Measurements from ENCODE around the gene OXSR1.
A peak's percentile ranks its signal among the peaks of the same experiment; 100 is the strongest.
"Not testable (repeated sequence)": the region's sequence is repeated elsewhere in the genome, so short reads cannot be mapped to it uniquely, and the experiment has no call there.

OXSR1 gene

DNA sequence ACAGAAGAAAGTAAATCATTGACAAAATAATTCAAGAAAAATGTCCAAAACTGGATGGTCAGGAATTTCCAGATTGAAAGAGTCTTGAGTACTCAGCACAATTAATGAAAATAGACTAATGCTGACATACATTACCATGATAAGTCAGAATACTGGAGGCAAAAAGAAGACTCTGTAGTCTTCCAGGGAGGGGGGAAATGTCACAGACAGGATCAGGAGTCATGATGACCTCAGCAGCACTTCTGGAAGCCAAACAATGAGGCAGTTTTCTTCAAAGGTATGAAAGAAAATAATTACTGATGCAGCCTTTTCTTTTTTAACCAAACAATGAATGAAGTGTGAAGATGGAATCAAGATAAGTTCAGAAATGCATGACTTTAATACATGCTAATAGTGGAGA is 70.1 kb downstream of the OXSR1 start:
- no peak for DNase-seq

DNA sequence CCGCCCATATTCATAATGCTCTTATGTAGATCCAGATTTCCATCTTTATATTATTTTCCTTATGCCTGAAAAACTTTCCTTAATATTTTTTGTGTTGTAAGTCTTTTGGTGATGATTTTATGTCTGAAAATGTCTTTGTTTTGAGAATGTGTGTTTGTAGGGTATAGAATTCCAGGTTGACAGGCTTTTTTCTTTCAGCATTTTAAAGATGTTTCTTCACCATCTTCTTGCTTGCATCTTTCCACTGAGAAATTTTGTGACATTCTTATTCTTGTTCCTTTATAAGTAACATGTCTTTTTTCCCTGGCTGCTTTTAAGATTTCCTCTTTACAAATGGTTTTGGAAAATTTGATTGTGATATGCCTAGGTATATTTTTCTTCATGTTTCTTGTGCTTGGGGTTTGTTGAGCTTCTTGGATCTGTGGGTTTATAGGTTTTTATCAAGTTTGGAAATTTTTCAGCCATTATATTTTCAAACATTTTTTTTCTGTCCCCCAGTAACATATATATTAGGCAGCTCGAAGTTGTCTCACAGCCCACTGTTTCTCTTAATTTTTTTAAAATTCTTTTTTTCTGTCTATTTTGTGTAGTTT is 73.2 kb downstream of the OXSR1 start:
- DNase-seq: no peak

DNA sequence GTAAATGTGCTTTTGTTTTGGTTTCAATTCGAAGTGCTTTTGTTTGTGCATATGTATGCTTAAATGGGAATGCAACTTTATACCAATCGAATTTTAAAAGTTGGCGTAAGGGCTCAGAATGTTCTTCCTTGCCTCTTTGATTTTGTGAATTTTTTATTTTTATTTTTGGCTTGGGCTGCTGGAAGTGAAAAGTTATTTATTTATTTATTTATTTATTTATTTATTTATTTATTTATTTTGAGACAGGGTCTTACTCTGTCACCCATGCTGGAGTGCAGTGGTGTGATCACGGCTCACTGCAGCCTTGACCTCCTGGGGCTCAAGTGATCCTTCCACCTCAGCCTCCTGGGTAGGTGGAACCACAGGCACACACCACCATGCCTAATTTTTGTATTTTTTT is 77.5 kb downstream of the OXSR1 start:
- DNase-seq: not testable (repeated sequence)

DNA sequence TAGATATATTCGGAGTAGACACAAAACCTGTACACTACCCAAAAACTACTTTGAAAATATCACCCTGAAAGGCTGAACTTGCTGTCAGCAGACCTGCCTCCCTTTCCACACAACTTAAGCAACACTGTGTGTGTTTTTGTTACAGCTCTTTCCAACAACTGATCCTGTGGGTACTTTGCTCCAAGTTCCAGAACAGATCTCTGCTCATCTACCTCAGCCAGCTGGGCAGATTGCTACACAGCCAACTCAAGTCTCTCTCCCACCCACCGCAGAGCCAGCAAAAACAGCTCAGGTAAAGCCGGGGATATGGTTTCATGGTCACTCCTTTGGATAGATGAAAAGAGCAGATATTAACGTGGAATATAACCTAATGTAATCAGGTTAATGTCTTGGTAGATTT is 80.6 kb downstream of the OXSR1 start:
- no peak for DNase-seq

DNA sequence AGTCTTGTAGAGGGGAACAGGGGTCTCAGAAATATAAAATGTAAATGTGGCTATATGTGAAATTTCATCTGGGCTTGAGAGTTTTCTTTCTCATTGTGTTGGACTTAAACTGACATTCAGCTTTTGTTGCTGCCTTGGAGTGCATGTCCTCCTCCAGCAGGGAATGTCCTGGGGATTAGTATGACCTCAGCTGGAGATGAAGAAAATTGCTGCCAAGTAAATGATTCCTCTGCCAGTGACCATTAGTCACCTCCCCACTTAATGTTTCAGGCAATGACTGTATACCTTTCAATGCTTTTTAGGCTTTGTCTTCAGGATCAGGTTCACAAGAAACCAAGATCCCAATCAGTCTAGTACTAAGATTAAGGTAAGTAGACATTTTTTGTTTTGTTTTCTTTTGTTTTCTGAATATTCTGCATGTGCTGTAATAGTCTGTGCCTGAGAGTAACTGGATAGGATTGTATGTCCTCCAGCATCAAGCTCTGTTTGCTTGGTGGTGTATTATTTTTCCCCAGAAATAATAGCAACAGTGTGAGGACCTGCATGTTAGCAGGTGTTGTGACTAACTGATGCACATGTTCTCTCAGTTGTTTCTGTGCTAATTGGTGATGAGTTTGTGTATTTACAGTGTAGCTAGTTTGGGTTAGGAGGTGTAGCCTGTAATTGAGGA is 82.2 kb downstream of the OXSR1 start:
- DNase-seq: no peak

DNA sequence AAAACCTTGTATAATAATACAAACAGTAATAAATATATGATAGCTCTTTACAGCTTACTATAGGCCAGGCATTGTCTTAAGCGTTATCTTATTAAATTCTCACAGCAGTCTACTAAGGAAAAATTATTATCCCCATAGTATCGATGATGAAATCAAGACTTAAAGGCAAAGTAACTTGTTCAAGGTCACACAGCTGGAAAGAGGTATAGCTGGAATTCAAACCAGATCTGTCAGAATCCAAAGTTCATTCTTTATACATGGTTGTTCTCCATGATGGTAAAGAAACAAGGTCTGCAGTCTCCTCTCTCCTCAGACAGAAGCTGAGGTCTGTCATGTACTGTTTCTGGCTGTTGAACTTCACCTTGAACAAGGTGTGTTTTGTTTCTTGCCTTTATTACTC is 84.9 kb downstream of the OXSR1 start:
- DNase-seq: no peak

DNA sequence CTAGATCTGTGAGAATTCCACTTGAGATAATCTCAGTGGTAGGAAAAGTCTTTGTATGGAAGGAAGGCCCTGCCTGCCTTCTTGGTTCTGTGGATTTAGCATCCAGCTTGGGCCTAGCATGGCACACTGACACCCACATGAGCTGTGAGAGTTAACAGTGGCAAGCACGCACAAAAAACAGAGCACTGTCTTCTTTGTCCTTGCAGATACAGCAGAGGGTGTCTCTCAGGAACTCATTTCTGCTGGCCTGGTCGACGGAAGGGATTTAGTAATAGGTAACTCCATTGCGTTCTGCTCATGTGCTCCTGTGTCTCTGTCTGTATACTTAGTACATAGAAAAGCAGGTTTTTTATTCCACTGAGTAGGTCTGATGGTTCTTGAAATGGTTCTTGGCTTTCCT is 85.9 kb downstream of the OXSR1 start:
- no peak for DNase-seq

DNA sequence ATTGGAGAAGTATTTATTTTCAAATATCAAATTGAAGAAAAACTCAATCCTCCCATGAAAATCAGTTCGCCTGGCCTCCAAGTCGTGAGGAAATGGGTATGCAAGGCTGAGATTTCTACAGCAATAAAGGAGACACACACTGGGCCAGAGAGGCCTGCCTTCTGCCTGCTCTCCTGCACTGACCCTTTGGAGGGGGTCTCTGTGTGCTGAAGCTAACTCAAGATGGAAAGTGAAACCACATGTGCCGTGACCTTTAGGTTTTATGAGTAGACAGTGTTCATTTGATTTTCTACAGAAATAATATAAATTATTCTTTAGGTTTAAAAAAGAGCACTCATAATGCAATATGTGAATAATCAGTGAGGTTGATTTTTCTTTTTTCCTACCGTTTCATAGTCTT is 88.4 kb downstream of the OXSR1 start:
- no peak for DNase-seq

DNA sequence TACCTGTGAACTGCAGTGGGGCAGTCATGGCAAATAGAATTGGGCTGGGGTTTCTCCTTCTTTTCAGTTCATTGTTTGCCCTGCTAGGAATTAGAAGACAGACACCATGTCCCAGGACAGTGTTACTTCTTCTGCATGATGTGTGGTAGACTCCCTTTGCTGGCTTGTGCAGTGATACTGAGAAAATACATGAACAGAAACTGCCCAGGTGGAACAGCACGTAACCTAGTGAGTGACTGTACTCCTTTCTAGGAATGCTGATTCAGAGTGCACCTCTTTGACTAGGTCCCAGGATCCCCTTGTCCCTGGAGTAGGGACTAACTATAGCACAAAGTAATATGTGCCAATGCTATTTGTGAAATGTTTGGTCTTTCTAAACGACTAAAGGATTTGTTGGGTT is 89.5 kb downstream of the OXSR1 start:
- peak; percentile 6 for DNase-seq

DNA sequence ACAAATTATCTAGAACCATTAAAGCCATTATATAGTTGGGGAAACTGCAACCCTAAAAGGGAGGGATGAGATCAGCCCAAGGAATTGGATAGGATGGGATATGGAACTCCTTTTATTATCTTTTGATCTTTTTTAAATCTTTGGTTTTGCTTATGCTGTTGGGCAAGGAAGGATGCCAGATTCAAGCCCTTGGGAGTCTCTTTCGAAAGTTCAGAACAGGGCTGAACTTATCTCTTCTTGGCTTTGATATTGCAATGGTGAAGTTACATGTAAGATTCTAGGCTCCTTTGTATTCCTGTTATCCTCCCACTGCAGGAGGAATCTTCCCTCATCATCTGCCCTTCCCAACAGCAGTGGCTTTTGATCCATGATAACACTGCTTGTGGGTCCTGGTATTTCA is 90.3 kb downstream of the OXSR1 start:
- DNase-seq: no peak

DNA sequence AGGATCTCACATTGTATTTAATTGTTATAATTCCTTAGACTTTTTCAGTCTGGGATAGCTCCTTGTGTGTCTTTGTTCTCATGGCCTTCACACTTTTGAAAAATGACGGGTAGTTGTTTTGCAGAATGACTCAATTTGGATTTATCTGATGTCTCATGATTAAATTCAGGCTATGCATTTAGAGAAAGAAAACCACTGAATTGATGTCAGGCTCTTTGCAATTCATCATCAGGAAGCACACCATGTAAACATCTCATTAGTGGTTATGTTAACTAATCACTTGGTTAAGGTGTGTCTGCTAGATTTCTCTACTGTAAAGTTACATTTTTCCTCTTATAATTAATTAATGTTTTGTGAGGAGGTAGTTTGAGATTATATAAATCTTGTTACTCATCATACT is 92.2 kb downstream of the OXSR1 start:
- DNase-seq: no peak

DNA sequence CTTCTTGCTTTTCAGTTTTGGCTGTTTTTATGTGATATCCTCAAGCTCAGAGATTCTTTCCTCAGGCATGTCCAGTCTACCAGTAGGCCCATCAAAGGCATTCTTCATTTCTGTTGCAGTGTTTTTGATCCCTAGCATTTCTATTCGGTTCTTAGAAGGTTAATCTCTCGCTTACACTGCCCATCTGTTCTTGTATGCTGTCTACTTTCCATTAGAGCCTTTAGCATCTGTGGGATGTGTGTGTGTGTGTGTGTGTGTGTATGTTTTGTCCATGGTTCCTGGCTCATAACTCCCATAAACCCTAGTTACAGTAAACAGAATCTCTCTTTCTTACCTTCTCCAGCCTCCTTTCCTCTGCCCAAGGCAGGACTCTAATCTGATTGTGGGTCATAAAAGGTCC is 95.1 kb downstream of the OXSR1 start:
- DNase-seq: no peak

DNA sequence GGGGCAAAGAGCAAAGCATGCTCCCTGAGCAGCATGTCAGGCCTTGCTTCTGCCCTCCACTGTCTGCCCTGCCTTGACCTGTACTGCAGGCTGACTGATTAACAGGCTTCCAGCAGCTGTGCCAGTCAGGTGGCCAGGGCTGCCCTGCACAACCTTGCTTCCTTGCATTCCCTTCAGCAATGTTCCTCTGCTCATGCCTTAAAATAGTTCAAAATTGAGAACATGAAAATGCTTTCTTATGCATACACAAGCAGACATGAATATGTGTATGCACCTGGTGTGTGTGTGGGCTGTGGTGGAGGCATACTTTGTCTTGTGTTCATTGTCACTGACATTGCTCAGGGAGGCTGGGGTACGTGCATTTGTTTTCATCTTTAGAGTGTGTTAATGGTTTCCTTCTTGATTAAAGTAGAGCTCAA is 99.0 kb downstream of the OXSR1 start:
- no peak for DNase-seq

DNA sequence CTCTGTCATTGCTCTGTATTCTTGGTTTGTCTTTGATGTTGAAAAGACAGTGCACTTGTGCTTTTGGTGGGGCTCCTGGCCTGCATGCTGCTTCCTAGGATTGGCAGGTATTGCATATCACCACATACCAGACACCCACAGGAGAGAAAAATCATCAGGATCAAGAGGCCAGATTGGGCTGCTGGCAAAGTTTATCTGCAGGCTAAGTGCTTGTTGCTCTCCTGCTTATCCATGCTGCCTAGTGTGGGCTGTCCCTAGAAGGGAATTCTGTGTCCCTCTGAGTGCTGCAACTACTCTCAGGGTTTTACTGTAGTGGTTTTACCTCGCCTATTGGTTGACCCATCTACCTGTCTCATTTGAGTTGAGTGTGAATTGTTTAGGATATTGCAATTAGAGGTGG is 99.4 kb downstream of the OXSR1 start:
- no peak for DNase-seq

DNA sequence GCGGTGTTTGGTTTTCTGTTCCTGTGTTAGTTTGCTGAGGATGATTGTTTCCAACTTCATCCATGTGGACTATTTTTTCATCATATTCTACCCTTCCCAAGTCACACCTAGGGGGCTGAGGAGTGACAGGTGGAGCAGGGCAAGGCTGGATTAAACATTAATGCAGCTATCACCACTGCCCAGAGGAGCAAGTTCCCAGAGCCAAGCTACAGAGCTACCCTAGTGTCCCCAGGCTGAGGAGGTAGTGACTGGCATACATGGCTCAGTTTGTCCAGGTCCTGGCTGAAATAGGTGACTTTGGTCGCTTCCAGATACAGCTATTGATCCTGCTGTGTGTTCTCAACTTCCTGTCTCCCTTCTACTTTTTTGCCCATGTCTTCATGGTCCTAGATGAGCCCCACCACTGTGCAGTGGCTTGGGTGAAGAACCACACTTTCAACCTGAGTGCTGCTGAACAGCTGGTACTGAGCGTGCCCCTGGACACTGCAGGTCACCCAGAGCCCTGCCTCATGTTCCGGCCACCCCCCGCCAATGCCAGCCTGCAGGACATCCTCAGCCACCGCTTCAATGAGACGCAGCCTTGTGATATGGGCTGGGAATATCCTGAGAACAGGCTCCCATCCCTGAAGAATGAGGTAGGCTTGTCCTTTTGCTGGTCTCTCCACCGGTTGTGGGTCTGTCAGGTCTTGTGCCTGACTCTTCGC is 100.4 kb downstream of the OXSR1 start, which contains the start of gene SLC22A13:
Gene SLC22A13, plus strand, starts transcription at position 209 of the 704 bp plus-strand sequence. Its CDS starts 49 bp downstream, at position 258.
- no peak for DNase-seq

DNA sequence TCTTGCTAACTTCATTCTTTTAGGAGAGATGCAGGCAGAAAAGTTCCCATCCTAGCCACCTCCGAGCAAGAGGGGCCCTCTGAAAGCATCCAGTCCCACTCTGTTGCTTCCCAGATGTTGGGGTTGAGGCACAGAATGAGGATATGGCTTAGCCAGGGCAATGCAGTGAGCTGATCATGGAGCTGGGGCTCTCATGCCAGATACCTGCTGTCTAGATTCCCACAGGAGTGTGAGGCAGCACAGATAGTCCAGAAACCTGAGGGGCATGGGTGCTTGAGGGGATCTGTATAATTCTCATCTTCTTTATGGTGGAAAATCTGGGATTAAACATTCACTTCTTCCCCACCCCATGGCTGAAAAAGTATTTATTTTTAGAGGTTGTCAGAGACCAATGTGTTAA is 101.5 kb downstream of the OXSR1 start:
- no peak for DNase-seq

DNA sequence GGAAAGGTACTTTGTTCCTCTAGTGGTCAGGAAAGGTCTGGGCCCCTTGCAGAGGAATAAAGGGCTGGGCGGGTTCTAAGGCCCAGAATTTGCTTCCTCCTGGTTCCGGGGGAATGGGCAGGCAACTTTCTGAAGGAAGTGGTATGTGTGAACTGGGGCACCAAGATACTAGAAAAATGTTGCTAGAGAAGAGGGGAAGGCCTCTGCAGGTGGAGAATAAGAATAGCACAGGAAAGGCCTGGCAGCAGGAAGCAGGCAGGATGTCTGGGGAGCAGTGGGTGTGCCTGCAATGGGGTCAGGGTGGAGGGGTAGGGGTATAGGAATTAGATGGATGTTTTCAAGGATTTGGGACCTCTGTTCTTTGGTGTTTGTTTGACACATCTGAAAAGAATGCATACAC is 102.3 kb downstream of the OXSR1 start:
- DNase-seq: no peak

DNA sequence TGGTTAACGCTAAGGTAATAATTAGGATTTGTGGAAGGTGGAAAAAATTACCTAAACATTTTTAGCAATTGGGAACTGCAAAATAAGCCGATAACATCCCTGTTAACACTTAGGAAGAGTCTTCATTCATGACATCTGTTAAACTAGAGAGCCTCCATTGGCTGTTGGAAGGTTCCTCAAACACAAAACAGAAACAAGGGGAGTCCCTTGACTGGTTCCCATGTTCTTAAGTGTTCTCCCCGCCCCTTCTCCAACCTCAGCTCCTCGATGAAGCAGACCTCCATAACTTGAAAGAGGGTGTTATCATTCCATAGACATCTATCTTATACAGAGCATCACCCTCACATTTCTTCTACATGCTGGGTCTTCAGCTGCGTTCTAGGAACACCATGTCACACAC is 102.8 kb downstream of the OXSR1 start:
- no peak for DNase-seq

DNA sequence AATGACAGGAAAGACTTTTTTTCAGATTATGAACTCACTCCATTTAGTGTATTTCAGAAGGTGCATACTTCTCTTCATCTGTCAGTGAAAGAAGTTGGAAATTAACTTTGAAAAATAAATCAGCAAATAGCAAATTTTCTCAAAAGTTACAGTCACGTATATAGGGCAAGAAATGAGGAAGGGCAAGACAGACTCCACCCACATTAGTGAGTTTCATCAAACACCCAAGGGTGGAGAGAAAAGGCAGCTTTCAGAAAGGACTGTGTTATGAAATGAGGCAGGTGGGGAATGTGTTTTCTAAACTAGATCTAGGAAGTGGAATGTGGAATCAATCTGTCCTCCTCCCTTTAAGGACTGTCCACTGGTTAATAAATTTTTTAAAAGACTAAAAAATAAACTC is 103.2 kb downstream of the OXSR1 start:
- no peak for DNase-seq

DNA sequence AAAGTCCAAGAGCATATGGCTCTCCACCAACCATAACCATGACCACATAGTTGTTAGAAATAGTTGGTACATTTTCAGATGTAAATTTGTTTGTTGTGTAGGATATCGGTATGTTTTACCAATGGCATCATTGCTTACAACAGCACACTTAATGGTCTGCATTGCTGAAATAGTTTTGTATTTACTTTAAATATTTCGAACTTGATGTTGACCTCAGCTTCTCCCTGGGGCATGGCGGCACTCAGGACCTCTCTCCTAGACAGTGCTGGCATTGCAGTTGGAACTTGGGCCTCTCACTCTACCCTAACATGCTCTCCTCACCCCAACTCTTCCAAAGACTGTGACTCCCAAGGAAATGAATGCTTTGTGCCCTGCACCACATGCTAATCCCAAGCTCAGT is 105.3 kb downstream of the OXSR1 start:
- no peak for DNase-seq

DNA sequence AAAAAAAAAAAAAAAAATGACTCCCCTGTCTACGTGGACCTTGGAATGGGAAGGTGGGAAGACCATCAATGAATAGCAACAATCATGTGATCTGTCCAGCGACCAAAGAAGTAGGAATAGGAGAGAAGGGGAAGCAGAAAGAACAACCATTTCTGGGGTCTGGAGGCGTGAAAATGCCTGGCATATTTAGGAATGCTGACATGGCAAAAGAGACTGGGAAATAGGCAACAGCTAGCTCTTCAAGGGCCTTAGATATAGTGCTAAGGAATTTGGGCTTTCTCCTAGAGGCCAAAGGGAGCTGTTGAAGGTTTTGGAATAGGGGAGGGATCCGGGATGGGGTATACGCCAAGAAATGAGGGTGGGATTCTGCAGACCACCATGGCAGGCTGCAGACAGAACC is 106.2 kb downstream of the OXSR1 start:
- DNase-seq: no peak

DNA sequence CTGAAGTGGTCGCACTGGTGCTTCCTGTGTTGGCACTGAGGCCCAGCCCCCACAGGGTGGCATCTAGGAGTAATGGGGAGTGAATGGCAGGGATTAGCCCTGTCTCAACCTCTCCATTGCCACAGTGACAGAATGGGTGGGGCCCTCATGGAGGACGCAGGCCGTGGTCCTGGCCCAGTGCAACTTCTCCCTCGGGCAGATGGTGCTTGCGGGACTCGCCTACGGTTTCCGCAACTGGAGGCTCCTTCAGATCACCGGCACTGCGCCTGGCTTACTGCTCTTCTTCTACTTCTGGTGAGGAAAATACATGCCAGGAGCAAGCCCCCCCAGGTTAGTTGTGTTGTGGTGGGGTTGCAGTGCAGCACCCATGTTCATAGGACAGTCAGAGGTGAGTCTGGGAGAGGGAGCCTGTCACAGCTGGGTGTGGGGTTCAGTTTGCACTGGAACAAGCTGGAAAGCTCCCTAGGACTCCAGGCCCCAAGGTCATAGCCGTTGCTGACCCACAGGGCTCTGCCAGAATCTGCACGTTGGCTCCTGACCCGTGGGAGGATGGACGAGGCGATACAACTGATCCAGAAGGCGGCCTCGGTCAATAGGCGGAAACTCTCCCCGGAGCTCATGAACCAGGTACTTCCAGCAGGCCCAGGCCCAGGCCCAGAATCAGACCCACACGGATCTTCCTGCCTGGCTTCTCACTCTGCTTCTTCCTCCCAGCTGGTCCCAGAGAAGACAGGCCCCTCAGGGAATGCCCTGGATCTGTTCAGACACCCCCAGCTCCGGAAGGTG is 109.7 kb downstream of the OXSR1 start:
- no peak for DNase-seq

DNA sequence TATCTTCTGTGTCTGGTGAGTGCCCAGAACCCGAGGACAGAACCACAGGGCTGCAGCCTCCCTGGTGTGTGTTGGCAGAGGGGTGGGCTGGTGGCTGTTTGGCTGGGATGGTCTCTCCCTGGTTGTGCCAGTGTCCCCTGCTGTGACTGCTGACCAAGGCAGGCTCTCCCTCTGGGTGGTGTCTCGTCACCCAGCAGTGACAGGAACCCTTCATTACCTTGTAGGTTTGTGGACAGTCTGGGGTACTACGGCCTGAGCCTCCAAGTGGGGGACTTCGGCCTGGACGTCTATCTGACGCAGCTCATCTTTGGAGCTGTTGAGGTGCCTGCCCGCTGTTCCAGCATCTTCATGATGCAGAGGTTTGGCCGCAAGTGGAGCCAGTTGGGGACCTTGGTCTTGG is 110.3 kb downstream of the OXSR1 start:
- DNase-seq: no peak
